NCI-H345 (cell line): ENCODE data around the gene C1QTNF8.

Experiments
- DNase-seq: peaks from one replicate; lab custom pipeline; 2025; lab: John Stamatoyannopoulos, UW

Gene C1QTNF8

GRCh38 chr16:1108299-1109252, 12.5 kb upstream of the C1QTNF8 start:
- DNase-seq: peak; percentile 23

DNA sequence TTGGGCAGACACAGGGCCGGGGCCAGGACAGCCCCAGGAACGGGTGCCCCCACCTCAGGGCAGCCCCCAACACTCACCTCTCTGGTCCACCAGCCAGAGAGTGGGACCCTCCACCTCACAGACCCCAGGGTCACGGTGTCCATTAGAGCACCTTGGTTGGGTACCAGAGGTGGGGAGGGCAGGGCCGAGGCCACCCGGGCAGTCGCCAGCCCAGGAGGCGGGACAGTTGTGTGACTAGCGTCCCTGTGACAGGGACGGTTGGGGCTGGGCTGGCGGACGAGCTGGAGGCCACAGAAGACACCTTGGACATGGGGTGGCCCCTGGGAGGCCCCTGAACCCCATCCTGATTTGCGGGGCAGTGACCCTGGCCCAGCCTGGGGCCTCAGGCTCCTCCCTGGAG, 11.7 kb upstream of the C1QTNF8 start:
- no peak for DNase-seq

DNA sequence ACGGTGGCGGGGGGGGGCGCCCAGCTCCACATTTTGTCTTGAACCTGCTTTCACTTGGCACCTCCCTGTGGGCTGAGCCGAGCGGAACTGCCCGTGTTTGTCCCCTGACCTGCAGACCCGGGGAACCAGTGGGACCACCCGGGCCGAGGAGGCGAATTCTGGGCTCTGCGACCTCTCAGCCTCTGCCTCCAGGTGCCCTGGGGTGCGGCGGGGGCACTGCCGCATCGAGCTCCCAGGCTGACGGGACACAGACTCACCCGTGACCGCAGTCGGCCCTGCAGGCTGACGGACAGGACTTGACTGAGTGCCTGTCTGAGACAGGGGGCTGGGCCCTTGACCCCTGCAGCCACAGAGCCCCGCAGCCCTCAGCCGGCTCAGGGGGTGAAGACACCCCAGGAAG, 11.1 kb upstream of the C1QTNF8 start:
- DNase-seq: no peak

- no peak for DNase-seq
These were observed 10.6 kb upstream of the C1QTNF8 start for GRCh38 chr16:1106659-1107058.

- DNase-seq: peak; percentile 69
These were observed 10.0 kb upstream of the C1QTNF8 start for GRCh38 chr16:1105888-1106620.

DNA sequence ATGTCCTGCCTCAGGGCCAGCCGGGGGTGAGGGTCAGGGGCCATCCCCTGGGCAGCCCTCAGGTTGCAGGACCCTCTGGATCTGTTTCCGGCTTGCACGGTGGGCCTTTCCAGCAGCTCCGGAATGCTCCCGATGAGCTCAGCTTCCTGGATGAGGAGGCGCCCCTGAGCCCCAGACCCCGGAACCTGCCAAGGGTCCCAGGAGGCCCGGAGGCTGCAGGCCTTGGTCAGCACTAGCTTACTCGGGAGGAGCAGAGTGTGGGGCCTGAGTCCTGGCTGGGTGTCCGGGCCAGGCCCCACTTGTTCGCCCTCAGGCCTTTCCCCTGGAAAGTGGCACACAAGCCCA, 7.6 kb upstream of the C1QTNF8 start:
- no peak for DNase-seq

GRCh38 chr16:1102921-1103635, 7.0 kb upstream of the C1QTNF8 start:
- DNase-seq: peak; percentile 47

DNA sequence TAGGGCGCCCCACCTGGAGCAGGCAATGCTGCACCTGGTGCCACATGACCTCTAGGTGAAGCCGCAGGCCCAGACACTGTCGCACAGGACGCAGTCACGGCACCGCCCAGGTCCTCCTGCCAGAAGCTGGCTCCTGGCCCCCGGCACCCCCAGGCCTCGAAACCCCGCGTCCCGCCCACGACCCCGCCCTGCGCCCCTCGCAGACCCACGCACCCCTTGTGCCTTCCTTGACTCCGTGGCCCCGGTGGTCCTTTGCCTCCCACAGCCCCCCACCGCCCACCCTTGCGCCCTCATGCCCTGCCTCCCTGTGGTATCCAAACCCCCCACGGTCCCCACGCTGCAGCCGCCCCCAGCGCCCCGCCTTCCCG, 6.3 kb upstream of the C1QTNF8 start:
- peak; percentile 24 for DNase-seq

DNA sequence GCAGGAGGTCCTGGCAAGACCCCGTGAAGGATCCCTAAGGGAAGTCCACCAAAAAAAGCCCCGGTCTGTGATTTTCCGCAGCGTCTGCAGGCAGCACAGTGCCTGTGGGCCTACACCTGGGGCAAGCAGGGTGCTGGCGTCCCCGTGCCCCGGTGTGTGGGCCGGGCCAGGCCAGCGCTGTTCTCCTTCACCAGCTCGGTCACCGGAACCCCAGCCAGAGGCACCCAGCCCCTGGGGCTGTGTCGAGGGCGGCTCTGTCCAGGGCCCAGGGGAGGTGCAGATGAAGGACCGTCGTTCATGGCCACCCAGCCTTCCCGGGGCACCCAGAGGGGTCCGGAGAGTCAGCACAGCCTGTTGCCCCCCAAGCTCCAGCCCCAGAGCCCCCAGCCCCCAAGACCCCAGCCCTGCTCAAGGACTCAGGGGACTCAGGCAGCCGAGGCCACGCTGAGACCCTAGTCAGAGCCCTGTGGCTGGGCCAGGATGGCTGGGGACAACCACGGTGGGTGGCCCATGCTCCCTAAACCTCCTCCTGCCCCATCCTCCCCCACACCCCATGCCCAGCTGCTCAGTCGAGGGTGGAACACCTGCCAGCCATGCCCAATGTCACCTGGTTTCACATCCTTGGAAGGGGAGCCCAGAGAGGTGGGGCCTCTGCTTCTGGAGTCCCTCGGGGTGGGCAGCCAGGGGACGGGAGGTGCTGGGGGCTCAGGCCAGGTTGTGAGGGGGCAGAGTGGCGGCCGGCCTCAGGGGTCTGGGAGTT, 5.7 kb upstream of the C1QTNF8 start:
- peak; percentile 24 for DNase-seq

DNA sequence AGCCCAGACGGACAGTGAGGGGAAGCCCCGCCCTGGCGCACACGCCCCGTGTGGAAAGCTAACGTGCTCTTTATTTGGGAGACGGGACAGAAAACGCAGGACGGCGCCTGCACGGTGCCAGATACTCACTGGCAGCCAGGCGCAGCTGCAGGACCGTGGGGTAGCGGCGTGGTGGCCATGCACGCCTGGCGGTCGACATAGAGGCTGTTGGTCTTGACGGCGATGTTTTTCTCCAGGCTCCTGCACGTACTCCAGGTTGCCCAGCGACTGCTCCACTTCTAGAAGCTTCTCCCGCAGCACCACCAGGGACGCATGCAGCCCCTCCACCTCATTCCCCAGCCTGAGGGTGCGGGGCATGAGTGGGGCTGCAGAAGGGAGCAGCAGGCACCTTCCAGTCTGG, 5.1 kb upstream of the C1QTNF8 start:
- DNase-seq: peak; percentile 22

- peak; percentile 57 for DNase-seq
These were observed 4.2 kb upstream of the C1QTNF8 start for GRCh38 chr16:1100084-1100800.

- DNase-seq: peak; percentile 10
These were observed 3.4 kb upstream of the C1QTNF8 start for GRCh38 chr16:1099189-1100083.

GRCh38 chr16:1098266-1098991, 2.4 kb upstream of the C1QTNF8 start:
- no peak for DNase-seq

DNA sequence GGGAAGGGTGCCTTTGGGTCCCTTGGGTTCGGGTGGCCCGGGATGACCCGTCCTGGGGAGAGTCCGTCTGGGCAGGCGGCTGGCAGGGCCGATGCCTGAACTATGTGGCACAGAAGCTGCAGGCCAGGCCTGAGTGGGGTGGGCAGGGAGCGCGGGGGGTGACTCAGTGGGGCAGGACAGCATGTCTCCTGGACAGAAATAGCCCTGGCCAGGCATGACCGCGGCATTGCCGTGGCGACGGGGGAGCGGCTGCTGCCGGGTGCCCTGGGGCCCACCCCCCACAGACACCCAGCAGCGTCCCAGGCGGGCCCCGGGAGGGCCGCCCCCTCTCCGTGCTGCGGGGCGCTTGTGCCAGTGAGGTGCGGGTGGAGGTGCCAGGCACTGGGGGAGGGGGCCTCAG, 1.8 kb upstream of the C1QTNF8 start:
- no peak for DNase-seq

DNA sequence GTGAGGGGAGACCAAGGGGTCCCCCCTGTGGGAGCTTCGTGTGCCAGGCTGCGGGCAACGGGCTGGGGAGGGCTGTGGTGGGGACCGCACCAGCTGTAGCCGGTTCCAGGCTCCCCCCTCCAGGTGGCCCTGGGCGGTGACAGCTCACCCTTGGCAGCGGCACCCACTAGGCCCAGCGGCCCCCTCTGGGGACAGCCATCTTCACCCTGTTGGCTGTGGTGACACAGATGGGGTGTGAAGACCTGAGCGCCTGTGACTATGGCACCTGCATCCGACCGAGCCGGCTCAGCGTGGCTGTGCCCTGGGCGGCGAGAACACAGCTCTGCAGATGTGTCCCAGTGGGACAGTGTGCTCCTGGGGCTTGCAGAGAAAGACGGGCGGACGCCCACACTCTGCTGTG, 1.1 kb upstream of the C1QTNF8 start:
- no peak for DNase-seq

GRCh38 chr16:1095450-1096168, 435 bp downstream of the C1QTNF8 start:
- no peak for DNase-seq

GRCh38 chr16:1094601-1095449, 1.2 kb downstream of the C1QTNF8 start:
- DNase-seq: no peak

DNA sequence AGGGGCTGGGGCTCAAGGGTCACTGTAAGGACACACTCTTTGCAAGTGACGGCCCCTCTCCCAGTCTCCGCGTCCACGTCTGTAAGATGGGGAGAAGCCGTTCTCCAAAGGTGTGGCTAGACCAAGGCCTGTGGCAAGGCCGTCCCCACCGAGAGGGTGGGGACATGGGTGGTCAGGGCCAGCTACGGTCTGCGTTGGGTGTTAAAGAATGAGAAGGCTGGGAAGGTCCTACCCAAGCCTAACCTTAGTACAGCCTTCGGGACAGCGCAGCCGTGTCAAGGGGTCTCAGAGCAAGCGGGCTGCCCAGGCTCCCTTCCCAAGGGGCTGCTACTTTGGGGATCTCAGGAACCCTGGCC, 1.9 kb downstream of the C1QTNF8 start:
- DNase-seq: no peak
